IMR-90 (cell line): ENCODE measurements around the gene HIF1A. TPM values are rescaled to one million over a fixed set of nuclear protein-coding genes. Genes with fewer than 3 reads are reported as not detected.

Source experiments
- ATAC-seq: fragments of 200-7000 bp; cut with Tn5 transposase; 2 replicates; pipeline ENCODE4 v1.9.1; 2020; ENCODE audit warnings: low read depth, mild to moderate bottlenecking, moderate library complexity
- BruUV-seq: library from RNA; stranded (reverse); fragments of 400-500 nt; replicated peaks from 2 replicates; lab custom pipeline; 2021; lab: Mats Ljungman, UMichigan
- CTCF ChIA-PET: fragments of 300-600 bp; formaldehyde crosslinking; extraction: SDS; loops from one replicate; lab custom pipeline; 2021; ENCODE audit warnings: antibody characterized with exemption; lab: Yijun Ruan, JAX
- POLR2A ChIA-PET: fragments of 300-600 bp; sonication (Branson Sonifier 250); formaldehyde crosslinking; loops from one replicate; lab custom pipeline; 2022; ENCODE audit warnings: antibody characterized with exemption; ENCODE audit not compliant: unreplicated experiment; lab: Charles Lee
- DNase-seq: peaks from one replicate; pipeline ENCODE4 v3.0.0; 2013
- H2AFZ ChIP-seq: replicated peaks from 2 replicates; pipeline ENCODE3; 2013; ENCODE audit warnings: low read length, mild to moderate bottlenecking; ENCODE audit not compliant: poor library complexity
- H2AK5ac ChIP-seq: 2 replicates; pipeline ENCODE4 v1.6.1; 2013; ENCODE audit warnings: low read depth, low read length, inconsistent platforms
- H2AK9ac ChIP-seq: replicated peaks from 2 replicates; pipeline ENCODE3; 2013; ENCODE audit warnings: mild to moderate bottlenecking, low read depth, low read length, moderate library complexity; ENCODE audit not compliant: poor library complexity
- H2BK120ac ChIP-seq: 2 replicates; pipeline ENCODE4 v1.6.1; 2013; ENCODE audit warnings: low read depth, low read length, inconsistent platforms
- H2BK15ac ChIP-seq: 3 replicates; pipeline ENCODE4 v1.6.1; 2013; ENCODE audit warnings: low read depth, low read length, inconsistent platforms
- H2BK20ac ChIP-seq: 2 replicates; pipeline ENCODE4 v1.6.1; 2013; ENCODE audit warnings: low read depth, mild to moderate bottlenecking, inconsistent platforms, low read length, moderate library complexity
- H2BK5ac ChIP-seq: 2 replicates; pipeline ENCODE4 v1.6.1; 2013; ENCODE audit warnings: mild to moderate bottlenecking, low read depth, low read length, inconsistent platforms; ENCODE audit not compliant: poor library complexity, severe bottlenecking
- H3K14ac ChIP-seq: replicated peaks from 2 replicates; pipeline ENCODE4 v1.6.1; 2013; ENCODE audit warnings: low read depth, low read length, inconsistent platforms
- H3K18ac ChIP-seq: 2 replicates; pipeline ENCODE4 v1.6.1; 2013; ENCODE audit warnings: low read depth, low read length, control low read depth
- H3K23ac ChIP-seq: 2 replicates; pipeline ENCODE4 v1.6.1; 2013; ENCODE audit warnings: low read depth, low read length, inconsistent platforms
- H3K27ac ChIP-seq: 2 replicates; pipeline ENCODE4 v1.5.1; 2013; ENCODE audit warnings: mild to moderate bottlenecking, control low read depth, low read length; ENCODE audit not compliant: insufficient read depth
- H3K27me3 ChIP-seq: 2 replicates; pipeline ENCODE4 v1.6.1; 2013; ENCODE audit warnings: low read length; ENCODE audit not compliant: control insufficient read depth, insufficient read depth
- H3K36me3 ChIP-seq: 2 replicates; pipeline ENCODE4 v1.6.1; 2013; ENCODE audit warnings: low read length, mixed read lengths; ENCODE audit not compliant: control insufficient read depth, insufficient read depth
- H3K4ac ChIP-seq: 2 replicates; pipeline ENCODE4 v1.6.1; 2013; ENCODE audit warnings: low read depth, low read length, inconsistent platforms
- H3K4me1 ChIP-seq: 2 replicates; pipeline ENCODE4 v1.6.1; 2013; ENCODE audit warnings: low read length, mixed read lengths; ENCODE audit not compliant: control insufficient read depth, insufficient read depth
- H3K4me2 ChIP-seq: 2 replicates; pipeline ENCODE4 v1.6.1; 2013; ENCODE audit warnings: low read depth, mild to moderate bottlenecking, control low read depth, low read length, moderate library complexity
- H3K4me3 ChIP-seq: 2 replicates; pipeline ENCODE4 v1.5.1; 2013; ENCODE audit warnings: low read depth, mild to moderate bottlenecking, control low read depth, low read length, moderate library complexity; ENCODE audit not compliant: insufficient read depth
- H3K56ac ChIP-seq: 2 replicates; pipeline ENCODE4 v1.6.1; 2013; ENCODE audit warnings: low read length, inconsistent platforms; ENCODE audit not compliant: insufficient read depth; ENCODE audit errors: extremely low read depth
- H3K79me1 ChIP-seq, 2 experiments: 2 replicates each; pipeline ENCODE4 v1.6.1; 2013; ENCODE audit warnings: low read length in 2 of 2, inconsistent platforms in 1 of 2, low read depth in 1 of 2
- H3K9ac ChIP-seq: 2 replicates; pipeline ENCODE4 v1.6.1; 2013; ENCODE audit warnings: low read depth, low read length, control low read depth
- H3K9me1 ChIP-seq: 2 replicates; pipeline ENCODE4 v1.6.1; 2013; ENCODE audit warnings: low read length, inconsistent platforms; ENCODE audit not compliant: insufficient read depth
- H3K9me3 ChIP-seq: 2 replicates; pipeline ENCODE4 v1.6.1; 2013; ENCODE audit warnings: low read length; ENCODE audit not compliant: control insufficient read depth, insufficient read depth
- H4K20me1 ChIP-seq: 2 replicates; pipeline ENCODE4 v1.6.1; 2013; ENCODE audit warnings: low read length, inconsistent platforms; ENCODE audit not compliant: insufficient read depth
- H4K5ac ChIP-seq: 2 replicates; pipeline ENCODE4 v1.6.1; 2013; ENCODE audit warnings: mild to moderate bottlenecking, low read depth, low read length, control low read depth
- H4K8ac ChIP-seq, 2 experiments: 2 replicates each; pipeline ENCODE4 v1.6.1; 2013; ENCODE audit warnings: low read depth in 2 of 2, low read length in 2 of 2, control low read depth in 1 of 2, inconsistent platforms in 1 of 2
- H4K91ac ChIP-seq: 2 replicates; pipeline ENCODE4 v1.6.1; 2013; ENCODE audit warnings: low read depth, low read length, inconsistent platforms; ENCODE audit not compliant: insufficient read depth
- BHLHE40 ChIP-seq: fragments of 150-350 bp; IDR thresholded peaks from 2 replicates; pipeline ENCODE4 v1.6.1; 2016; ENCODE audit warnings: mild to moderate bottlenecking, low read depth, low read length
- CEBPB ChIP-seq: IDR thresholded peaks from 2 replicates; pipeline ENCODE4 v1.6.1; 2012; ENCODE audit warnings: low read depth, low read length, improper control_type of control experiment
- CTCF ChIP-seq: conservative IDR thresholded peaks from 2 replicates; pipeline ENCODE4 v1.5.1; 2012; ENCODE audit warnings: mild to moderate bottlenecking, low read depth, low read length, improper control_type of control experiment
- ELK1 ChIP-seq: fragments of 150-350 bp; IDR thresholded peaks from 2 replicates; pipeline ENCODE4 v1.6.1; 2016; ENCODE audit warnings: low read depth, mild to moderate bottlenecking, low read length, moderate library complexity, borderline replicate concordance
- FOS ChIP-seq: fragments of 150-350 bp; IDR thresholded peaks from 2 replicates; pipeline ENCODE4 v1.6.1; 2016; ENCODE audit warnings: low read depth, low read length
- MAFK ChIP-seq: IDR thresholded peaks from 2 replicates; pipeline ENCODE4 v1.6.1; 2012; ENCODE audit warnings: low read depth, low read length, improper control_type of control experiment
- MAZ ChIP-seq: IDR thresholded peaks from 2 replicates; pipeline ENCODE4 v1.6.1; 2012; ENCODE audit warnings: low read depth, mild to moderate bottlenecking, low read length, improper control_type of control experiment, moderate library complexity, borderline replicate concordance
- MXI1 ChIP-seq: IDR thresholded peaks from 2 replicates; pipeline ENCODE4 v1.6.1; 2012; ENCODE audit warnings: low read depth, mild to moderate bottlenecking, low read length, moderate library complexity, borderline replicate concordance
- NFE2L2 ChIP-seq: fragments of 150-350 bp; IDR thresholded peaks from 2 replicates; pipeline ENCODE4 v1.6.1; 2016; ENCODE audit warnings: low read depth, mild to moderate bottlenecking, low read length
- POLR2A ChIP-seq: IDR thresholded peaks from 2 replicates; pipeline ENCODE4 v1.6.1; 2012; ENCODE audit warnings: mild to moderate bottlenecking, low read depth, low read length
- RAD21 ChIP-seq: IDR thresholded peaks from 2 replicates; pipeline ENCODE4 v1.6.1; 2012; ENCODE audit warnings: low read length, improper control_type of control experiment
- RFX5 ChIP-seq: IDR thresholded peaks from 2 replicates; pipeline ENCODE4 v1.8.0; 2012; ENCODE audit warnings: low read depth, mild to moderate bottlenecking, low read length, moderate library complexity
- SMC3 ChIP-seq: fragments of 150-350 bp; IDR thresholded peaks from 2 replicates; pipeline ENCODE4 v1.6.1; 2016; ENCODE audit warnings: low read depth, mild to moderate bottlenecking, antibody characterized with exemption, low read length, moderate library complexity
- USF2 ChIP-seq: fragments of 150-350 bp; IDR thresholded peaks from 2 replicates; pipeline ENCODE4 v1.6.1; 2017; ENCODE audit warnings: mild to moderate bottlenecking, antibody characterized with exemption, low read length, low read depth
- WGBS, 2 experiments: methylation state at CpG; one replicate each; pipeline versions ENCODE4 v1.1.5 to v1.1.7; 2013; ENCODE audit warnings: missing lambda C conversion rate in 2 of 2; ENCODE audit not compliant: insufficient read length in 1 of 2; ENCODE audit errors: extremely low coverage in 2 of 2; 5-methylcytosine and 5-hydroxymethylcytosine counted together
- dilution Hi-C: fragments of 300-500 bp; cut with HindIII; formaldehyde crosslinking; loops from one replicate; pipeline ENCODE4 v1.14.3; 2018; ENCODE audit warnings: low sequenced_read_pairs; ENCODE audit not compliant: unreplicated experiment
- in situ Hi-C: fragments of 300-500 bp; cut with MboI; formaldehyde crosslinking; loops from 3 replicates; pipeline ENCODE4 v1.14.3; 2019; ENCODE audit warnings: low sequenced_read_pairs, inconsistent platforms, mixed read lengths
- intact Hi-C: fragments of 100-400 bp; cut with micrococcal nuclease; formaldehyde crosslinking; loops from 2 replicates; pipeline ENCODE4 v1.10.0; 2022
- polyA plus RNA-seq, 3 experiments: library from polyadenylated mRNA; depleted of rRNA; stranded (reverse); fragments of >200 nt; gene quantifications; 2 replicates each; pipeline ENCODE4 v1.2.3, GENCODE V29; 2012; ENCODE audit warnings: low replicate concordance in 1 of 3
- total RNA-seq: library from RNA; depleted of rRNA; stranded (reverse); fragments of >200 nt; gene quantifications from 2 replicates; pipeline ENCODE4 v1.2.3, GENCODE V29; 2012

HIF1A gene
- total and polyA plus RNA-seq, 2 of the 4 experiments (the other 2 are of a cell fraction) = 128 to 301 TPM

- Histone ChIP-seq H2AK5ac (peak overlapping the region; percentile 76), H3K4me1 (peaks cover 9% of the 10 kb centered on the region), H2BK5ac (peak overlapping the region; percentile 99), H3K9me3 (peaks cover 4% of the 10 kb centered on the region), H3K14ac (peak overlapping the region; percentile 81), H3K18ac (peak overlapping the region; percentile 95), H2AFZ (no peak overlapping the region), H3K79me1 (peaks cover 0 to 1% of the 10 kb centered on the region in 2 experiments; a peak in 1 of 4 replicates), H2BK20ac (peak overlapping the region; percentile 81), H3K27ac (peak overlapping the region; percentile 75), H2BK120ac (peak overlapping the region; percentile 82), H3K23ac (peak overlapping the region; percentile 67; the same call in 1 of the 2 replicates), H3K56ac (peak overlapping the region; percentile 63), H3K9me1 (peaks cover 2% of the 10 kb centered on the region; the same call in 1 of the 2 replicates), H4K20me1 (0 out of 2 replicates have a peak, but pooled peaks cover 4% of the 10 kb centered on the region), H4K91ac (peak overlapping the region; percentile 84), H3K9ac (no peak overlapping the region), H2BK15ac (peak overlapping the region; percentile 67; the same call in 2 of the 3 replicates), H4K8ac (peak overlapping the region; percentile 80 to 87), H3K4me3 (no peak overlapping the region), H2AK9ac (no peak overlapping the region), H3K4ac (peak overlapping the region; percentile 92), H3K4me2 (no peak overlapping the region), H4K5ac (peak overlapping the region; percentile 73), H3K27me3 (no peaks in the 10 kb centered on the region), H3K36me3 (peaks cover 9% of the 10 kb centered on the region)
- peak; percentile 40 for ATAC-seq
- CTCF ChIA-PET = no interaction called here
- in situ Hi-C loops (no loop called here), intact Hi-C loops (loop anchor here (5.0 kb wide), 1 partner anchor 193 kb away; no protein-coding TSS in a partner anchor), dilution Hi-C loops (no loop called here)
- 64% methylated on average over 2 of the region's 5 CpGs; no CpG with 5 or more reads in 1 of the 2 experiments for WGBS, 2 experiments
- peak; percentile 65 for DNase-seq
- no TSS peak for BruUV-seq
- POLR2A ChIA-PET = interaction anchor here (0.6 kb wide), 1 partner anchor 8 kb away, joined by 3 read pairs; no protein-coding TSS in a partner anchor
- TF ChIP-seq MXI1 (no peak), NFE2L2 (no peak), CEBPB (no peak), MAZ (no peak), USF2 (no peak), RAD21 (no peak), RFX5 (no peak), POLR2A (no peak), SMC3 (no peak), CTCF (no peak), MAFK (no peak), ELK1 (no peak), FOS (no peak), BHLHE40 (no peak)
These were observed 59.5 kb downstream of the HIF1A start for GRCh38 chr14:61754627-61755381.
